HCT116 (cell line): ENCODE data around the gene TMEM109. TPM values are rescaled to one million over a fixed set of nuclear protein-coding genes. Genes with fewer than 3 reads are reported as not detected.

Experiments
- ATAC-seq: fragments of 200-7000 bp; cut with Tn5 transposase; 2 replicates; pipeline ENCODE4 v1.9.1; 2020; ENCODE audit warnings: mild to moderate bottlenecking, moderate library complexity
- BruUV-seq: library from RNA; stranded (reverse); fragments of 400-500 nt; replicated peaks from 2 replicates; lab custom pipeline; 2021; lab: Mats Ljungman, UMichigan
- CTCF ChIA-PET: fragments of 300-600 bp; sonication (Branson Sonifier 250); formaldehyde crosslinking; loops from one replicate; lab custom pipeline; 2021; ENCODE audit warnings: antibody characterized with exemption; lab: Charles Lee
- POLR2A ChIA-PET: fragments of 300-600, 350-600 bp; sonication (Branson Sonifier 250); formaldehyde crosslinking; loops from one replicate; lab custom pipeline; 2021; ENCODE audit warnings: antibody characterized with exemption; lab: Charles Lee
- RAD21 ChIA-PET, 2 experiments: fragments of 300-600 bp; sonication (Branson Sonifier 250); formaldehyde crosslinking; loops; one replicate each; lab custom pipeline; 2023; ENCODE audit warnings: low total read pairs in 2 of 2; ENCODE audit not compliant: uncharacterized antibody in 2 of 2, unreplicated experiment in 2 of 2, low non-redundant PET in 1 of 2; lab: Charles Lee
- DNase-seq: peaks from one replicate; pipeline ENCODE4 v3.0.0-alpha.2; 2010; ENCODE audit warnings: low read depth, low spot score
- H2AFZ ChIP-seq: fragments of 200-600 bp; shearing (Covaris generic), sonication (generic); 2 replicates; pipeline ENCODE4 v1.6.1; 2017; ENCODE audit warnings: low read depth, mixed run types, mixed read lengths, antibody characterized with exemption, low read length; ENCODE audit not compliant: poor library complexity, severe bottlenecking
- H3K27ac ChIP-seq: 2 replicates; pipeline ENCODE4 v1.5.1; 2012; ENCODE audit warnings: low read depth, low read length
- H3K27me3 ChIP-seq: fragments of 200-600 bp; sonication (generic); 2 replicates; pipeline ENCODE4 v1.6.1; 2016; ENCODE audit warnings: mixed run types, low read length, mixed read lengths; ENCODE audit not compliant: insufficient read depth
- H3K36me3 ChIP-seq, 2 experiments: fragments of 200-500 bp in 1 of 2; fragments of 200-600 bp in 1 of 2; sonication (Bioruptor generic) in 1 of 2; sonication (generic) in 1 of 2; 2 replicates each; pipeline versions ENCODE4 v1.5.1 to v1.6.1; 2014 to 2016; ENCODE audit warnings: low read length in 2 of 2, inconsistent platforms in 1 of 2, mixed read lengths in 1 of 2, mixed run types in 1 of 2; ENCODE audit not compliant: insufficient read depth in 2 of 2, control insufficient read depth in 1 of 2
- H3K4me1 ChIP-seq, 2 experiments: fragments of 200-600 bp in 1 of 2; sonication (generic) in 1 of 2; 2 replicates each; pipeline versions ENCODE4 v1.5.1 to v1.6.1; 2012 to 2017; ENCODE audit warnings: low read length in 2 of 2, inconsistent platforms in 1 of 2, mild to moderate bottlenecking in 1 of 2, mixed read lengths in 1 of 2, mixed run types in 1 of 2, moderate library complexity in 1 of 2; ENCODE audit not compliant: insufficient read depth in 2 of 2, control insufficient read depth in 1 of 2
- H3K4me2 ChIP-seq: fragments of 200-600 bp; sonication (generic); 2 replicates; pipeline ENCODE4 v1.6.1; 2017; ENCODE audit warnings: mixed run types, low read length, mixed read lengths
- H3K4me3 ChIP-seq, 2 experiments: fragments of 200-600 bp in 1 of 2; sonication (generic) in 1 of 2; replicated peaks in 1 of 2; 2 replicates each; pipeline ENCODE4 v1.5.1; 2011 to 2016; ENCODE audit warnings: low read length in 2 of 2, control low read depth in 1 of 2, low read depth in 1 of 2, mild to moderate bottlenecking in 1 of 2, mixed read lengths in 1 of 2, mixed run types in 1 of 2
- H3K79me2 ChIP-seq: fragments of 200-600 bp; sonication (generic); 2 replicates; pipeline ENCODE4 v1.6.1; 2017; ENCODE audit warnings: mild to moderate bottlenecking, mixed run types, low read length, moderate library complexity, mixed read lengths; ENCODE audit not compliant: insufficient read depth
- H3K9ac ChIP-seq: fragments of 200-600 bp; sonication (generic); 2 replicates; pipeline ENCODE4 v1.6.1; 2016; ENCODE audit warnings: low read length, mixed read lengths
- H3K9me2 ChIP-seq: fragments of 200-600 bp; sonication (generic), shearing (Covaris generic); 2 replicates; pipeline ENCODE4 v1.6.1; 2017; ENCODE audit warnings: mixed run types, mild to moderate bottlenecking, moderate library complexity; ENCODE audit not compliant: insufficient read depth
- H3K9me3 ChIP-seq, 2 experiments: fragments of 200-500 bp in 1 of 2; fragments of 200-600 bp in 1 of 2; sonication (Bioruptor generic) in 1 of 2; sonication (generic) in 1 of 2; 2 replicates each; pipeline ENCODE4 v1.6.1; 2014 to 2017; ENCODE audit warnings: low read length in 2 of 2, mixed read lengths in 2 of 2, inconsistent platforms in 1 of 2, low read depth in 1 of 2, mild to moderate bottlenecking in 1 of 2, mixed run types in 1 of 2, moderate library complexity in 1 of 2; ENCODE audit not compliant: control insufficient read depth in 1 of 2, insufficient read depth in 1 of 2
- H4K20me1 ChIP-seq: fragments of 200-600 bp; sonication (generic), shearing (Covaris generic); 2 replicates; pipeline ENCODE4 v1.6.1; 2017; ENCODE audit warnings: mixed run types, mild to moderate bottlenecking, moderate library complexity; ENCODE audit not compliant: insufficient read depth
- CBX3 ChIP-seq: IDR thresholded peaks from 2 replicates; pipeline ENCODE4 v1.6.1; 2012; ENCODE audit warnings: low read depth
- CEBPB ChIP-seq: IDR thresholded peaks from 2 replicates; pipeline ENCODE4 v1.6.1; 2012; ENCODE audit warnings: low read depth
- ELF1 ChIP-seq: IDR thresholded peaks from 2 replicates; pipeline ENCODE4 v1.6.1; 2012; ENCODE audit warnings: low read depth, borderline replicate concordance
- EZH2phosphoT487 ChIP-seq: fragments of 200-600 bp; IDR thresholded peaks from 2 replicates; pipeline ENCODE4 v1.6.1; 2018; ENCODE audit warnings: antibody characterized with exemption, borderline replicate concordance
- POLR2AphosphoS5 ChIP-seq: IDR thresholded peaks from 2 replicates; pipeline ENCODE4 v1.6.1; 2011; ENCODE audit warnings: mild to moderate bottlenecking, low read depth, low read length, moderate library complexity
- SIN3A ChIP-seq: IDR thresholded peaks from 2 replicates; pipeline ENCODE4 v1.6.1; 2012; ENCODE audit warnings: low read depth
- SRF ChIP-seq: IDR thresholded peaks from 2 replicates; pipeline ENCODE4 v1.6.1; 2012; ENCODE audit warnings: low read depth
- YY1 ChIP-seq: IDR thresholded peaks from 2 replicates; pipeline ENCODE4 v1.6.1; 2011; ENCODE audit warnings: low read length, low read depth, moderate library complexity, mild to moderate bottlenecking; ENCODE audit not compliant: insufficient replicate concordance; ENCODE audit errors: extremely low read depth
- ZFX ChIP-seq: fragments of 450-650 bp; IDR thresholded peaks from 2 replicates; pipeline ENCODE4 v1.6.1; 2017
- intact Hi-C: fragments of 100-400 bp; cut with micrococcal nuclease; formaldehyde crosslinking; loops from 2 replicates; pipeline ENCODE4 v1.10.0; 2022
- total RNA-seq: library from RNA; stranded (reverse); gene quantifications from one replicate; pipeline ENCODE4 v1.2.1, GENCODE V29; 2021; ENCODE audit not compliant: unreplicated experiment
- TF ChIP-seq, protein P1 (sequence below), 3 experiments: fragments of 200-600 bp in 1 of 3; sonication (generic) in 1 of 3; IDR thresholded peaks in 2 of 3; conservative IDR thresholded peaks in 1 of 3; 2 replicates each; pipeline ENCODE4 v1.5.1; 2012 to 2017; ENCODE audit warnings: low read depth in 2 of 3, low read length in 2 of 3, antibody characterized with exemption in 1 of 3, borderline replicate concordance in 1 of 3, control low read depth in 1 of 3, mild to moderate bottlenecking in 1 of 3, mixed read lengths in 1 of 3, mixed run types in 1 of 3, moderate library complexity in 1 of 3; ENCODE audit not compliant: insufficient read depth in 1 of 3
- TF ChIP-seq, protein P2 (sequence below): IDR thresholded peaks from 2 replicates; pipeline ENCODE4 v1.6.1; 2012

Gene TMEM109
- total RNA-seq, 1 experiment from 2014 or later, result 44.4 TPM

DNA sequence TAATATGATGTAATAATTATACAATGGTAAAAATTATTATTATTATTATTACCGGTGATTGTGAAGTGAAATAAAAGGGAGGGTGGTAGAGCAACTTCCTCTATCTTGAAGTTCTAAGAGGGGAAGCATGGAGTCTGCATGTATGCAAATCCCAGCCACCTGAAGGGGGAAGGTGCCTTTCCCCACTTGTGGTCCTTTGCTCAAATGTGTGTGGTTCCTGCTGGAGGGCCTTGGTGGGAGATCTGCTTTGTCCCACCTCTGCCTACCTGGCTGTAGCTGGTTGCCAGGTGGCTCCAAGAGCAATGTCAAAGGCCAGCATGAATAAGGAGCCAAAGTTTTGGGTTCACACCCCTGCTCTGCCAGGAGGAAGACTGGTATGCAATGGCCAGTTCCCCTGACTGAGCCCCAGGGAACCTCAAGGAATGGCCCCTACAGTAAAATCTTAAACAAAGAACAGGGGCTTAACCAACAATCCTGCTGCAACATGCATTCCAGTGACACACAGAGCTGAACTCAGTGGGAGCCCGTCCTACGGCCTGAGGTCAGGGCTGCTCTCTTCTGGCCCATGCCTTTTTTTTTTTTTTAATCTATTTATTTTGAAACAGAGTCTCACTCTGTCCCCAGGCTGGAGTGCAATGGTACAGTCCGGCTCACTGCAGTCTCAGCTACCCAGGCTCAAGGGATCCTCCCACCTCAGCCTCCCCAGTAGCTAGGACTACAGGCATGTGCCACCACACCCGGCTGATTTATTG is 18.8 kb downstream of the TMEM109 start:
- no peaks in the 10 kb centered on the region for H3K79me2 ChIP-seq
- no peak overlapping the region for H3K27ac ChIP-seq
- no peak overlapping the region for H3K4me2 ChIP-seq
- H3K9ac ChIP-seq, result no peak overlapping the region
- H3K9me3 ChIP-seq, result no peaks in the 10 kb centered on the region
- H4K20me1 ChIP-seq, result no peaks in the 10 kb centered on the region
- no peak for DNase-seq
- H3K27me3 ChIP-seq, result no peaks in the 10 kb centered on the region
- intact Hi-C loops, result no loop called here
- RAD21 ChIA-PET, result no interaction called here
- H3K9me2 ChIP-seq, result no peaks in the 10 kb centered on the region
- TF ChIP-seq ZFX (no peak), POLR2AphosphoS5 (no peak), SIN3A (no peak), CBX3 (no peak), ELF1 (no peak), EZH2phosphoT487 (no peak), YY1 (no peak), SRF (no peak), CEBPB (no peak)
- TF ChIP-seq, protein P1, sequence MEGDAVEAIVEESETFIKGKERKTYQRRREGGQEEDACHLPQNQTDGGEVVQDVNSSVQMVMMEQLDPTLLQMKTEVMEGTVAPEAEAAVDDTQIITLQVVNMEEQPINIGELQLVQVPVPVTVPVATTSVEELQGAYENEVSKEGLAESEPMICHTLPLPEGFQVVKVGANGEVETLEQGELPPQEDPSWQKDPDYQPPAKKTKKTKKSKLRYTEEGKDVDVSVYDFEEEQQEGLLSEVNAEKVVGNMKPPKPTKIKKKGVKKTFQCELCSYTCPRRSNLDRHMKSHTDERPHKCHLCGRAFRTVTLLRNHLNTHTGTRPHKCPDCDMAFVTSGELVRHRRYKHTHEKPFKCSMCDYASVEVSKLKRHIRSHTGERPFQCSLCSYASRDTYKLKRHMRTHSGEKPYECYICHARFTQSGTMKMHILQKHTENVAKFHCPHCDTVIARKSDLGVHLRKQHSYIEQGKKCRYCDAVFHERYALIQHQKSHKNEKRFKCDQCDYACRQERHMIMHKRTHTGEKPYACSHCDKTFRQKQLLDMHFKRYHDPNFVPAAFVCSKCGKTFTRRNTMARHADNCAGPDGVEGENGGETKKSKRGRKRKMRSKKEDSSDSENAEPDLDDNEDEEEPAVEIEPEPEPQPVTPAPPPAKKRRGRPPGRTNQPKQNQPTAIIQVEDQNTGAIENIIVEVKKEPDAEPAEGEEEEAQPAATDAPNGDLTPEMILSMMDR (IDR thresholded peaks at IDR 0.05 in 2 of 3, conservative IDR thresholded peaks at IDR 0.05 in 1 of 3; ENCODE audit: borderline replicate concordance in 1 of 3, insufficient read depth in 1 of 3, low read depth in 2 of 3, low read length in 2 of 3), result no peak
- TF ChIP-seq, protein P2, sequence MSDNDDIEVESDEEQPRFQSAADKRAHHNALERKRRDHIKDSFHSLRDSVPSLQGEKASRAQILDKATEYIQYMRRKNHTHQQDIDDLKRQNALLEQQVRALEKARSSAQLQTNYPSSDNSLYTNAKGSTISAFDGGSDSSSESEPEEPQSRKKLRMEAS, result no peak
- TF ChIP-seq, all 23 proteins: peak for 0
- Histone ChIP-seq H3K4me3 (no peak overlapping the region), H2AFZ (no peak overlapping the region), H3K36me3 (peaks cover 8 to 18% of the 10 kb centered on the region in 2 experiments; a peak in 3 of 4 replicates), H3K4me1 (no peaks in the 10 kb centered on the region)
- no TSS peak for BruUV-seq
- ChIA-PET CTCF (no interaction called here), POLR2A (no interaction called here)
- ATAC-seq, result no peak
